H9 (cell line): ENCODE measurements around the gene SRP9. TPM values are rescaled to one million over a fixed set of nuclear protein-coding genes. Genes with fewer than 3 reads are reported as not detected.

ENCODE experiments used
- DNase-seq: peaks from one replicate; pipeline ENCODE4 v3.0.0-alpha.2; 2017
- H2AFZ ChIP-seq: one replicate; pipeline ENCODE4 v1.6.1; 2013; ENCODE audit warnings: mild to moderate bottlenecking, low read length, control low read depth, moderate library complexity
- H2AK5ac ChIP-seq: 2 replicates; pipeline ENCODE4 v1.6.1; 2013; ENCODE audit warnings: low read length, control low read depth, mixed read lengths; ENCODE audit not compliant: insufficient read length
- H2BK120ac ChIP-seq: one replicate; pipeline ENCODE4 v1.6.1; 2013; ENCODE audit warnings: low read depth, mild to moderate bottlenecking, low read length, control low read depth, inconsistent platforms; ENCODE audit not compliant: poor library complexity, severe bottlenecking
- H2BK12ac ChIP-seq: 2 replicates; pipeline ENCODE4 v1.6.1; 2013; ENCODE audit warnings: low read length, control low read depth, mixed read lengths, low read depth; ENCODE audit not compliant: insufficient read length
- H2BK15ac ChIP-seq: 2 replicates; pipeline ENCODE4 v1.6.1; 2013; ENCODE audit warnings: low read depth, low read length, control low read depth
- H2BK20ac ChIP-seq: one replicate; pipeline ENCODE4 v1.6.1; 2013; ENCODE audit warnings: low read depth, mild to moderate bottlenecking, low read length, control low read depth, inconsistent platforms; ENCODE audit not compliant: poor library complexity, severe bottlenecking
- H2BK5ac ChIP-seq: 2 replicates; pipeline ENCODE4 v1.6.1; 2013; ENCODE audit warnings: low read length, control low read depth, mixed read lengths; ENCODE audit not compliant: insufficient read length
- H3K14ac ChIP-seq: 2 replicates; pipeline ENCODE4 v1.6.1; 2013; ENCODE audit warnings: low read length, control low read depth; ENCODE audit not compliant: insufficient read depth
- H3K18ac ChIP-seq: 2 replicates; pipeline ENCODE4 v1.6.1; 2013; ENCODE audit warnings: low read depth, mild to moderate bottlenecking, mixed read lengths, low read length, control low read depth; ENCODE audit not compliant: insufficient read length
- H3K23ac ChIP-seq: 2 replicates; pipeline ENCODE4 v1.6.1; 2013; ENCODE audit warnings: low read length, control low read depth, mixed read lengths, low read depth; ENCODE audit not compliant: insufficient read length
- H3K23me2 ChIP-seq: 2 replicates; pipeline ENCODE4 v1.6.1; 2013; ENCODE audit warnings: low read depth, mild to moderate bottlenecking, mixed read lengths, low read length, control low read depth; ENCODE audit not compliant: insufficient read length, poor library complexity, severe bottlenecking
- H3K27ac ChIP-seq: 2 replicates; pipeline ENCODE4 v1.5.1; 2013; ENCODE audit warnings: low read length, control low read depth, mixed read lengths, low read depth; ENCODE audit not compliant: insufficient read length
- H3K27me3 ChIP-seq: 2 replicates; pipeline ENCODE4 v1.6.1; 2013; ENCODE audit warnings: low read length, control low read depth, inconsistent platforms; ENCODE audit not compliant: insufficient read depth
- H3K4ac ChIP-seq: 2 replicates; pipeline ENCODE4 v1.6.1; 2013; ENCODE audit warnings: low read depth, mild to moderate bottlenecking, control low read depth, inconsistent platforms, low read length, moderate library complexity
- H3K4me1 ChIP-seq: 2 replicates; pipeline ENCODE4 v1.6.1; 2013; ENCODE audit warnings: low read length, control low read depth, inconsistent platforms; ENCODE audit not compliant: insufficient read depth
- H3K4me2 ChIP-seq: 2 replicates; pipeline ENCODE4 v1.6.1; 2013; ENCODE audit warnings: low read length, control low read depth, mixed read lengths; ENCODE audit not compliant: insufficient read length, insufficient read depth
- H3K56ac ChIP-seq: 2 replicates; pipeline ENCODE4 v1.6.1; 2013; ENCODE audit warnings: low read depth, mild to moderate bottlenecking, mixed read lengths, low read length, control low read depth; ENCODE audit not compliant: insufficient read length
- H3K79me1 ChIP-seq: 2 replicates; pipeline ENCODE4 v1.6.1; 2013; ENCODE audit warnings: low read depth, mild to moderate bottlenecking, moderate library complexity, low read length, control low read depth, inconsistent platforms; ENCODE audit not compliant: insufficient read depth, poor library complexity, severe bottlenecking
- H3K79me2 ChIP-seq: 2 replicates; pipeline ENCODE4 v1.6.1; 2013; ENCODE audit warnings: low read length, control low read depth, inconsistent platforms; ENCODE audit not compliant: insufficient read depth
- H3K9ac ChIP-seq: 2 replicates; pipeline ENCODE4 v1.6.1; 2013; ENCODE audit warnings: low read length, control low read depth, mixed read lengths; ENCODE audit not compliant: insufficient read length; ENCODE audit errors: extremely low read depth
- H3K9me3 ChIP-seq: one replicate; pipeline ENCODE4 v1.6.1; 2013; ENCODE audit warnings: low read depth, low read length, inconsistent platforms; ENCODE audit not compliant: control insufficient read depth
- H3T11ph ChIP-seq: one replicate; pipeline ENCODE4 v1.6.1; 2013; ENCODE audit warnings: mild to moderate bottlenecking, low read length, control low read depth, inconsistent platforms
- H4K20me1 ChIP-seq: one replicate; pipeline ENCODE4 v1.6.1; 2013; ENCODE audit not compliant: control insufficient read depth, insufficient read length, insufficient read depth
- H4K5ac ChIP-seq: 2 replicates; pipeline ENCODE4 v1.6.1; 2013; ENCODE audit warnings: low read depth, mild to moderate bottlenecking, mixed read lengths, low read length, control low read depth; ENCODE audit not compliant: insufficient read length
- H4K8ac ChIP-seq: replicated peaks from 2 replicates; pipeline ENCODE4 v1.6.1; 2013; ENCODE audit warnings: low read length, control low read depth, mixed read lengths, low read depth; ENCODE audit not compliant: insufficient read length
- H4K91ac ChIP-seq: 2 replicates; pipeline ENCODE4 v1.6.1; 2013; ENCODE audit warnings: low read depth, mild to moderate bottlenecking, moderate library complexity, mixed read lengths, low read length, control low read depth; ENCODE audit not compliant: insufficient read length
- H3K27ac Mint-ChIP-seq, 3 experiments: 2 replicates in 2 of 3; 3 replicates in 1 of 3; pipeline ENCODE4 v1.8.0; 2020 to 2021; ENCODE audit warnings: mixed read lengths in 3 of 3, mild to moderate bottlenecking in 1 of 3, moderate library complexity in 1 of 3
- H3K27me3 Mint-ChIP-seq: 2 replicates; pipeline ENCODE4 v1.8.0; 2021; ENCODE audit warnings: low read depth, mild to moderate bottlenecking, moderate library complexity, mixed read lengths
- H3K36me3 Mint-ChIP-seq, 3 experiments: 2 replicates in 2 of 3; 3 replicates in 1 of 3; pipeline ENCODE4 v1.8.0; 2020 to 2021; ENCODE audit warnings: low read depth in 3 of 3, mixed read lengths in 3 of 3; ENCODE audit not compliant: insufficient read depth in 1 of 3
- H3K4me1 Mint-ChIP-seq, 2 experiments: 2 replicates each; pipeline ENCODE4 v1.8.0; 2020; ENCODE audit warnings: mixed read lengths in 2 of 2
- H3K4me3 Mint-ChIP-seq, 2 experiments: 2 replicates in 1 of 2; 3 replicates in 1 of 2; pipeline ENCODE4 v1.8.0; 2020 to 2021; ENCODE audit warnings: mild to moderate bottlenecking in 2 of 2, mixed read lengths in 2 of 2, moderate library complexity in 1 of 2
- H3K9me3 Mint-ChIP-seq, 2 experiments: 2 replicates in 1 of 2; 3 replicates in 1 of 2; pipeline ENCODE4 v1.8.0; 2020; ENCODE audit warnings: mild to moderate bottlenecking in 2 of 2, mixed read lengths in 2 of 2, moderate library complexity in 1 of 2
- CTCF ChIP-seq: fragments of 200-600 bp; sonication (generic); conservative IDR thresholded peaks from 3 replicates; pipeline ENCODE4 v1.8.0; 2021; ENCODE audit warnings: antibody characterized with exemption, mild to moderate bottlenecking
- WGBS: extraction: QIAGEN DNeasy Blood & Tissue Kit; methylation state at CpG from one replicate; pipeline ENCODE4 v1.1.7; 2013; ENCODE audit warnings: missing lambda C conversion rate, low lambda C conversion rate, mixed read lengths; ENCODE audit not compliant: insufficient read length; ENCODE audit errors: extremely low coverage; 5-methylcytosine and 5-hydroxymethylcytosine counted together
- total RNA-seq: library from RNA; stranded (reverse); gene quantifications from 2 replicates; pipeline ENCODE4 v1.2.1, GENCODE V29; 2021

SRP9 gene
- total RNA-seq, 1 experiment from 2014 or later: 403 TPM

- H3K9ac ChIP-seq: no peak overlapping the region
- no peak overlapping the region for H2BK20ac ChIP-seq
- DNase-seq: no peak
- H3K18ac ChIP-seq: no peak overlapping the region
- H3K4me1 ChIP-seq: peaks cover 14% of the 10 kb centered on the region
- TF ChIP-seq CTCF: no peak
- no peak overlapping the region for H2BK120ac ChIP-seq
- no peaks in the 10 kb centered on the region for H3K79me1 ChIP-seq
- no peak overlapping the region for H2BK12ac ChIP-seq
- H3K4me3 Mint-ChIP-seq: no peak overlapping the region
- H3K23ac ChIP-seq: no peak overlapping the region
- no peak overlapping the region for H4K5ac ChIP-seq
- H3K14ac ChIP-seq: 0 out of 2 replicates have a peak overlapping the region, but pooled peaks have one; percentile 63
- H3K23me2 ChIP-seq: no peaks in the 10 kb centered on the region
- WGBS: no CpG with 5 or more reads among the region's 8 CpGs
- H3K9me3 Mint-ChIP-seq: no peaks in the 10 kb centered on the region
- H4K91ac ChIP-seq: no peak overlapping the region
- no peak overlapping the region for H3T11ph ChIP-seq
- H3K27me3 Mint-ChIP-seq: peaks cover 4% of the 10 kb centered on the region; the same call in 1 of the 2 replicates
- H3K27ac Mint-ChIP-seq: no peak overlapping the region
- no peak overlapping the region for H2AFZ ChIP-seq
- no peak overlapping the region for H3K4ac ChIP-seq
- no peaks in the 10 kb centered on the region for H3K79me2 ChIP-seq
- no peak overlapping the region for H3K56ac ChIP-seq
- no peaks in the 10 kb centered on the region for H3K36me3 Mint-ChIP-seq
- H3K4me1 Mint-ChIP-seq: peaks cover 45 to 53% of the 10 kb centered on the region in 2 experiments
- H3K27ac ChIP-seq: no peak overlapping the region
- H2AK5ac ChIP-seq: no peak overlapping the region
- H2BK5ac ChIP-seq: no peak overlapping the region
- no peaks in the 10 kb centered on the region for H4K20me1 ChIP-seq
- no peak overlapping the region for H3K4me2 ChIP-seq
- no peaks in the 10 kb centered on the region for H3K9me3 ChIP-seq
- no peaks in the 10 kb centered on the region for H3K27me3 ChIP-seq
- no peak overlapping the region; the same call in 1 of the 2 replicates for H2BK15ac ChIP-seq
- no peak overlapping the region for H4K8ac ChIP-seq
Measured at GRCh38 chr1:225766967-225767633, 10.5 kb upstream of the SRP9 start.
